ENCODE data around the gene PABPC4L. TPM values are rescaled to one million over a fixed set of nuclear protein-coding genes. Genes with fewer than 3 reads are reported as not detected.
"Not testable (repeated sequence)": the region's sequence is repeated elsewhere in the genome, so short reads cannot be mapped to it uniquely, and the experiment has no call there.

PABPC4L gene
- 10 to 100 TPM in 2 of 4 donors, 1 to 10 TPM in 2; 9.4 to 20.9 (median 14.0) TPM for polyA plus RNA-seq (ENCODE audit: insufficient read length in 4 of 4)

DNA sequence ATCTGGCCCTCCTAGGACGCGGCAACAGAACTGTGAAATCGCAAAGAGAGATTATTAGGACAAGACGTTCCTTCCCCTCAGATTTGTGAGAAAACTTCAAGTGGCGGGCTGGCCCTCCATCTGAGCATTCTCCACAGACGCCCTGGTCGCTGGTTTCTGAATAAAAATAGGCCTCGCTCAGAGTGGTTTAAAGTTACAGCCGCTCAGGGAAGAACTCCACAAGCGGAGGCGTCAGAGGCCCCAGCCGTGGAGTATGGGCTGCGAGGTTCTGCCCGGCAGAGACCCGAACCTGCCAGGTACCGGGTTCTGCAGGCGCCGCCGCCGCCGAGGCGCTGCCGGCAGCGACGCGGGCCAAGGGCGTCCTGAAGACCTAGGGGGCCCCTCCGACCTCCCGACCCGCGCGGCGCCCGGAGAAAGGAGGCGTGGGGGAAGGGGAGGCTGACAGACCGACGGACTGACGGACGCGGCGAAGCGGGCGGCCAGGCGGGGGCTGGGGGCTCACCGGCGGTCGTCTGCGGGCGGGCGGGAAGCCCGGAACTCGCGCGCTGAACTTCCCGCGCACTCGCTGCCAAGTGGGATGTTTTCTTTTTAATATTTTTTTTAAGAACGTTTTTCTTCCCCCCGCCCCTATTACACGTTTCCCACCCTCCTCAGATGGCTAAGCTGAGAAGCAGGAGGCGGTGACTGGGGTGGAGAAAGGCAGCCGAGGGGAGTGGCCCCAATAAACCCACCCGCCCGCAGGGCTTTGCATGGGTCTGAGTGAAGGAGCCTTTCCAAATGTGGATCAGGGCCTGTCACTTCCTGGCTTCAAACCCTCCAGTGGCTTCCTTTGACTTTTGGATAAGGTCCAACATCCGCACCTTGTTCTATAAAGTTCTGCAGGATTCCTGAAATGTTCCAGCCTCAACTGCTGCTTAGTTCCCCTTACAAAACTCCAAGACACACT, at the start of gene PABPC4L:
TSS of gene PABPC4L (minus strand) at position 574 of the 946 bp plus-strand sequence. CDS start 770 bp downstream, outside the sequence.
- DNase-seq (ENCODE audit: low read depth in 4 of 4, low spot score in 3 of 4), result peak; percentile 52 to 63 (median 60)

DNA sequence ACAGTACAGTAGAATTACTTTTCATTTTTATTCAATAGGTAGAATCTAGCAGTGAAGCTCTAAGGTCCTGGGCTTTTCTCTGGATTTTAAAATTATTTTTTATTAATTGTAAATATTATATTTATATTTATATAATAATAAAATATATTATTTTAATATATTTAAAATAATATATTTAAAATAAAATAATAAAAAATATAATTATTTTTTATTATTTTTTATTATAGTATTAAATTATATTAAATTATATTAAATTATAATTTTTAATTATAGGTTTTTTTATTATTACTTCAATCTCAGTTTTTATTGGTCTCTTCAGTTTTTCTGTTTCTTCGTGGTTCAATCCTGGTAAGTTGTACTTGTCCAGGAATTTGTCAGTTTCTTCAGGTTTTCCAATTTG, 49.7 kb upstream of the PABPC4L start:
- no peak for DNase-seq (ENCODE audit: low read depth in 4 of 4, low spot score in 3 of 4)

DNA sequence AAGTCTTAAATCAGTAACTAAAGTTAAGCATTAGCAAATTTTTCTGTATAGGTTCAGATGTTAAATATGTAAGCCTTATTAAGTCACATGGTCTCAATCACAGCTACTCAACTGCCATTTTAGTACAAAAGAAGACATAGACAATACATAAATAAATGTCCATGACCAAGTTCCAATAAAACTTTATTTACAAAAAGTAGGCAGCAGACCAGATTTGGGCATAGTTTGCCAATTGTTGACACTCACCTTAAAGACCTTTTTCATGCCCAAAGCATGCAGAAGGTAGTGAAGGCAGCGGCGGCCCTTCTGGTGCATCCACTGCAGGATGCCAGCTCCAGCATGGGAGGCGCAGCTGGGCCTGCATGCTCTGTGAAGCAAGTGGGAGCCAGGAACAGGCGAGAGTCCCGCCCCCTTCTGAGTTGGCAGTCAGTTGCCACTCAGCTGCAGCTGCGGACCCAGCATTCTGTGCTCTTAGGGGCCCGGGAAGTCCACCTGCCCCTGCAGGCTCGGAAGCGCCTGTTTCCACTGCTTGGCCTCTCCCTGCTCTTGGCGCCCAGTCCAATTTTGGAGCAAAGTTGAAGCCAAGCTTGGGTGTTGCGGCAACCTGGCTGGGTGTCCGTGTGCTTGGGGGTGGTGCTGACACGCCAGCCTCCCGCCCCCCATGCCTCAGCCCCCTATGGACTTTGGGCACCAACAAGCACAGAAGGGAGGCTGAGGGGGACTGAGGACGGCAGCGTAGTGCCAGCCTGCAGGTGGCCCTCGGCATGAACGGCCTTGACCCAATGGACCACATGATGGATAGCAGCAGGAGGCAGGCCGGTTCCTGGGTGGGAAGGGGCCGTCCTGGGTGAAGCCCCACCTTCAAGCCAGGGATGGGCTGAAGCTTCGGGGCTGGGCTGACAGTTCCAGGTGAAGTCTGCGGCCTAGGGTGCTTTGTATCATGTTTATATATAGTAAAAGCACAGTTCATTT, 42.4 kb upstream of the PABPC4L start:
- no peak for DNase-seq (ENCODE audit: low read depth in 4 of 4, low spot score in 3 of 4)

DNA sequence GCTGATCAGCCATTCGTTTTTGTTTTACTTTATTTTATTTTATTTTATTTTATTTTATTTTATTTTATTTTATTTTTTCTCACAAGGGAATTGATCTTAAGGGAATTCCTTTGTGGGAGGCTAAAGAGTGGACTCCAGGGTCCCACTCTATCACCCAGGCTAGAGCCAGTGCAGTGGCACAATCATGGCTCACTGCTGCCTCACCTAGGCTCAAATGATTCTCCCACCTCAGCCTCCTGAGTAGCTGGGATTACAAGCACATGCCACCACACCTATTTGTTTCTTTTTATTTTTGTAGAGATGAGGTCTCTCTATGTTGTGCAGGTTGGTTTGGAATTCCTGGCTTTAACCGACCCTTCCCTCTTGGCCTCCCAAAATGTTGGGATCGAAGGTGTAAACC, 17.5 kb upstream of the PABPC4L start:
- DNase-seq (ENCODE audit: low read depth in 4 of 4, low spot score in 3 of 4), result no peak

DNA sequence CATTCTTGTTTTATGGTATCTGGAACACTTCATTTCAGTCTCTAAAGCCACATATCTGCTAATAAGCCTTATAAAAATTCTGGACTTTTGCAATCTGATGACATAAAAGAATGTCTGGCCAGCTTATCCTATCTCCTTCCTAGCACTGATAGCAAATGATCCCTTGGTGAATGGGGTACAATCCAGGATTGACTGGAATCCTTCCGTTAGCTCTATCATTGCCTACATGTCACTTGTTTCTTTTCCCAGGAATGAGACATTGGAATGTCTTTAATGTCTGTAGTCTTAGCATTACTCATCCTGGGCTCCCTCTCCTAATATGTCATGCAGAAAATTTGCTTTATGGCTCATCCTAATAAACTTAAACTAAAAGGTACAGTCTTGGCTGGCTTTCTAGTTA, 14.8 kb upstream of the PABPC4L start:
- DNase-seq (ENCODE audit: low read depth in 4 of 4, low spot score in 3 of 4), result no peak

DNA sequence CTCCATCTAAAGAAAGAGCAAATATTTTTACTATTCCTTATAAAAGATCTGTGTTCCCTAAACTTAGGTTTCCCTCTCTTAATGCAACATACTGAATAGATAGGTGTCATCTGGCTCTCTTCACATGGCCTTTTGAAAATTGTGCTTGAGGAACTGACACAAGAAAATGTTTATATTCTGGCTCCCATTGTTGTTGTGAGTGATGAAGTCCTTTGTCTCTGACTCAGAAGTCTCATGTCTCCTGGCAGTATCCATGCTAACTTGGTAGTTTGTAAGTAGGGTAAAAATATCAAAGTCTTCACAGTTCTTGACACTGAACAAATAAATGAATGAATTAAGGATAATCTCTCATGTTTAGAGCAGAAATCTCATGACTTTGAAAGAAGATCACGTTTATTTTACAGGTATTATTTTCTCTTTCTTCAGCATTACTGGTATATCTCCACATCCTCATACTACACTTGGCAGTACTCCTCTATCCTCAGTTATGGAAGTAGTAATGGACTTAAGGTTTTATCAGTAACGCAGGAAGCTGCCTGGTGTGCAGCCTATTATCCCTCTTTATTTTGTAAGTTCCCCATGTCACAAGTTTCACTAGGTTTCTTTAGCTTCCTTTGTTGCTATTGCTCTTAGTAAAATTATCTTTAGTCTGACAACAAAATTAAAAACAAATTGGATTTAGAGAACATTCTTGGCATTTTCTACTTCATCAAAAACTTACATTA, 14.2 kb upstream of the PABPC4L start:
- no peak for DNase-seq (ENCODE audit: low read depth in 4 of 4, low spot score in 3 of 4)

DNA sequence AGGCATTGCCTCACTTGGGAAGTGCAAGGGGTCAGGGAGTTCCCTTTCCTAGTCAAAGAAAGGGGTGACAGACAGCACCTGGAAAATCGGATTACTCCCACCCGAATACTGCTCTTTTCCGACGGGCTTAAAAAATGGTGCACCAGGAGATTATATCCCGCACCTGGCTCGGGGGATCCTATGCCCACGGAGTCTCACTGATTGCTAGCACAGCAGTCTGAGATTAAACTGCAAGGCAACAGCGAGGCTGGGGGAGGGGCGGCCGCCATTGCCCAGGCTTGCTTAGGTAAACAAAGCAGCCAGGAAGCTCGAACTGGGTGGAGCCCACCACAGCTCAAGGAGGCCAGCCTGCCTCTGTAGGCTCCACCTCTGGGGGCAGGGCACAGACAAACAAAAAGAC, 6.4 kb upstream of the PABPC4L start:
- not testable (repeated sequence) for DNase-seq (ENCODE audit: low read depth in 4 of 4, low spot score in 3 of 4)

DNA sequence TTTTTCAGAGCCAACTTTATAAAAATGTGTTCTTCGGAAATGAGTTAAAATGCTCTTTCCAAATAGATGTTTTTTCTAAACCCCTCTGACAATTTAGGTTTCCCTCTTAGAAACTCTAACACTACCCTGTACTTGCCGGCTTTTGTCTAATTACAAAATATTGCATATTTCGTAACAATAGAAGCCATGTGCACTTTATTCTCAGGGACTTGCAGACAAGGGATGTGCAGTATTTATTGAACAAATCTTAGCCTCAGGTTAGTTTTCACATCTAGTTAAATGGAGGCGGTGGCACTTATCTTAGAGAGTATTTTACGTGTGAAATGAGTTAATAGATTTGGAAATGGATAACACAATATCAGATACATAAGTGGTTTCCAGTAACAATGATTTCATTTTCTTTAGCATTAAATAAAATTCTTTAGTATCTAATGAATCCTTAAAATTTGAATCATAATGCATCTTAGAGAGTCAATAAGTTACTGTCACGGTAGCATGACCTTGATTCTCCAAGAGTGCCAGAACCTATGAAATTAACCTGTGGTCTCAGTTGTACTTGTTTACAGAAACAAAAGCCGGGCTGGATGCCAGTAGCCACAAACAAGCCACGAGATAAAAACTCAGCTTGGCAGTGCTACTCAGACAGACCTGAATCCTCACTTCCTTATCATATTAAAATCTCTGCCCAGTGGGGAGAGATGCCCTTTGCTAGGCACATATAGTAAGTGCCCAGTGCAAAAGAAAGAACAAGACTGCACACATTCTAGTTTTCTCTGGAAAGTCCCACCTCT, 772 bp upstream of the PABPC4L start:
- DNase-seq (ENCODE audit: low read depth in 4 of 4, low spot score in 3 of 4), result no peak

DNA sequence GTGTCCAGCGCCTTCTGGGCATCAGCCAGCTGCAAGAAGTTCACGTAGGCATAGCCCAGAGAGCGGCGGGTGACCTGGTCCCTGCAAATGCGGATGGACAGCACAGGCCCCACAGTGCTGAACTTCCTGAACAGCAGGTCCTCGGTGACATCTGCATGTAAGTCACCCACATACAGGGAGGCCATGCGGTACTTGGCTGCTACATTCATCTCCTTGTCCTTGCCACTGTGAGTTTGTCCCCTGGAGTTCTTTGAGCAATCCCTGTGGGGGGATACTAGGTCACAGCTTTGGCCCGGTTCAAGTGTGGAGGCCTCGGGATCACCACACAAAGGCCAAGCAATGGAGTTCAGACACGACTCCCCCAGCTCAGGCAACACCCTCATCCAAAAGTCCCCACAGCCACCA, 776 bp downstream of the PABPC4L start:
- no peak for DNase-seq (ENCODE audit: low read depth in 4 of 4, low spot score in 3 of 4)

DNA sequence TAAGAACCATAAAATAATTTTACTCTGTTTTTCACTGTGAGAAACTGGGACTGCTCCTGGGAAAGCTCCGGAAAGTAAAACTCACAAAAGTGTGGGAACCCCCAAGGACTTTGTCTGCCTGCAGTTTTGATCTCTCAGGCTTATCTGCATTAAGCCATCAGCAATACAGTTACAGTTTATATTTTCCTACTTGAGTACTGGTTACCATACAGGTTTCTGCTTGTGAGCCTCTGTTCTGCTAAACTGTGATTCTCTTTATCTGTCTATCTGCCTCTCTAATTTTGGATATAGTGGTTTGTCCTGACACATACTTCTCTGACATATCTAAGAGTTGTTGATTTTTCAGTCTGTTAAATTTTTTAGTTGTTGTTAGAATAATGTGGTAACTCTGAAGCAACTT, 11.6 kb downstream of the PABPC4L start:
- DNase-seq (ENCODE audit: low read depth in 4 of 4, low spot score in 3 of 4), result no peak

DNA sequence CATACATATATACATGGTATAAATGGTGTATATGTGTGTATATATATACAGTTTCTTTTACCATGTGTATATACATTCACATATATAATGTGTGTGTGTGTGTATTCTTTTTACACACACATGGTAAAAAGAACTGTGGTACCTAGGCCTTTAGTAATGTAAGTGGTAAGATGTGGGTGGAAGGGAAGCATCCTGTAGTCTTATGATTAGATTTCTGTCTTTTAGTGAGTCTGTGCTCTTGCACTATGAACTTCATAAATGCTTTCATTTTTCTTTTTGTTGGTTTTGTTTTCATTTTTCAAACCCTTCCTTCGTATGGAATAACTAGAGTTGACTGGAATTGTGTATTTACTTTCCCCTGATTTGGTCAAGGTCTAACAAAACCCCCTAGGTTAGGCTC, 12.1 kb downstream of the PABPC4L start:
- no peak for DNase-seq (ENCODE audit: low read depth in 4 of 4, low spot score in 3 of 4)

DNA sequence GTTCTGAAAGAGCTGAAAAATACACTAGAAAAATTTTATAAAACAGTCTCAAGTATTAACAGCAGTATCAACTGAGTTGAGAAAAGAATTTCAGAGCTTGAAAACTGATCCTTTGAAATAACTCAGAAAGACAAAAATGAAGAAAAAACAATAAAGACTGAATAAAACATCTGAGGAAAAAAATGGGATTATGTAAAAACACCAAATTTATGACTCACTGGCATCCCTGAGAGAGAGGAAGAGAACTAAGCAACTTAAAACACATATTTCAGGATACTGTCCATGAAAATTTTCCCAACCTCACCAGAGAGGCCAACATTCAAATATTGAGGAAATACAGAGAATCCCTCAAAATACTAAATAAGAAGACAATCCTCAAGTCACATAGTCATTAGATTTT, 22.9 kb downstream of the PABPC4L start:
- DNase-seq (ENCODE audit: low read depth in 4 of 4, low spot score in 3 of 4), result no peak

DNA sequence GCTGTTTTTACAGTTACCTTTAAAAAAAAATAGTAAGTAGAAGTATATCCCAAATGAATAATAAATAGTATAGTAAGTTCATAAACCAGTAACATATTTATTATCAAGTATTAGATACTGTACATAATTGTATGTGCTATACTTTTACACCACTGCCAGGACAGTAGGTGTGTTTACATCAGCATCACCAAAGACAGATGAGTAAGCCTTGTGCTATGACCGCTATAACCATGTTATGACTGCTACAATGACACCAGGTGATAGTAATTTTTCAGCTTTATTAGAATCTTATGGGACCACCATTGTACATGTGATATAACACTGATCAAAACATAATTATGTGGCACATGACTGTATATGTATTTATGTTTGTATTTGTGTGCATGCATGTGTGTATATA, 27.3 kb downstream of the PABPC4L start:
- no peak for DNase-seq (ENCODE audit: low read depth in 4 of 4, low spot score in 3 of 4)

DNA sequence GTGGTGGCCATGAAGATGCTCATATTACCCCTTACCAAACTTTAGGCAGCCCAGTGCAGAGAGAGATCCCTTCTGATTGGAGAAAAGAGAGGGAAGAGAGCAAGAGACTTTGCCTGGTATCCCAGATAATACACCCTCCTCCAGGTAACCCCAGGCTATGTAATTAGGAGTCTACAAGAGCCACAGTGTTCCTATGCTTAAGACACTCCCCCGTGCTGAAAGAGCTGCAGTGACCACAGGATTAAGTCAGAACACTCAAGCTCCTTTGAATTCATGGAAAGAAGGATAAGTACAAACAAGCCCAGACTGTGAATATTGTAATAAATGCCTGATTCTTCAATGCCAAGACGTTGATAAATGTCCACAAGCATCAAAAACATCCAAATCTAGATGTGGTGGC, 41.4 kb downstream of the PABPC4L start:
- DNase-seq (ENCODE audit: low read depth in 4 of 4, low spot score in 3 of 4), result no peak

DNA sequence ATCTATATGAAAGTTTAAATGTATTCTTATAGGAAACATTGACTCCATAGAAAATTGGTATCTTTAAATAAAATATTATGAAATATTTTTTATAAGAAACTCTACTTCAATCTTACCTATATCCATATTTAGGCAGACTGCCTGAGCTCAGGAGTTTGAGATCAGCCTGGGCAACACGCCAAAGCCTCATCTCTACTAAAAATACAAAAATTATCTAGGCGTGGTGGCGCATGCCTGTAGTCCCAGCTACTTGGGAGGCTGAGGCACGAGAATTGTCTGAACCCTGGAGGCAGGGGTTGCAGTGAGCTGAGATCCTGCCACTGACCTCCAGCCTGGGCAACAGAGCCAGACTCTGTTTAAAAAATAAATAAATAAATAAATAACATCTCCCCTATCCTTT, 47.5 kb downstream of the PABPC4L start:
- no peak for DNase-seq (ENCODE audit: low read depth in 4 of 4, low spot score in 3 of 4)

DNA sequence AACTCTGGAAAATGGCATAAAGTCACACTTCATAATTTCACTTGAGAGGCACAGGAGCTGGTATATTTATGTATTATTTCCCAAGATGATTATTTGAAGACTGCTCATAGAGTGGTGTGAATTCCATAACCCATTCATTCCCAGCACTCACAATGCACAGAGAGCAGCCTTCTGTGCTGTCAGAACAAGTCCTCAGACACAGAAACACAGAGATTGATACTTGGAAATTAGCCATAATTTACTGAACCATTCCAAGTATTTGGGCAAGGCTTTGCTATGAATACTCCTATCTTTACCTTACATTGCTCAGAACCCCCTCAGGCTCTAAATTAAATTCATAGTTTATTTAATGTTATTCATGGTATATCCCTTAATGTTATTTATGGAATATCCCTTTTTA, 53.6 kb downstream of the PABPC4L start:
- no peak for DNase-seq (ENCODE audit: low read depth in 4 of 4, low spot score in 3 of 4)

Data from left renal pelvis (tissue), 4 donors.